SU-DHL-6 (cell line): ENCODE results near the gene RAB3C.

Experiments
- H2AFZ ChIP-seq: fragments of 200-600 bp; sonication (generic); 2 replicates; pipeline ENCODE4 v1.6.1; 2014; ENCODE audit warnings: low read depth, mild to moderate bottlenecking, moderate library complexity, mixed read lengths, antibody characterized with exemption, low read length; ENCODE audit not compliant: severe bottlenecking
- H3F3A ChIP-seq: fragments of 200-600 bp; shearing (Covaris generic); 2 replicates; pipeline ENCODE4 v1.6.0; 2016; ENCODE audit warnings: antibody characterized with exemption, mild to moderate bottlenecking; ENCODE audit not compliant: insufficient read depth
- H3K27ac ChIP-seq: fragments of 200-600 bp; sonication (generic); 2 replicates; pipeline ENCODE4 v1.5.1; 2016; ENCODE audit warnings: low read depth, mild to moderate bottlenecking, low read length, moderate library complexity, mixed read lengths
- H3K27me3 ChIP-seq: fragments of 200-600 bp; sonication (generic), shearing (Covaris generic); 2 replicates; pipeline ENCODE4 v1.6.0; 2014; ENCODE audit warnings: mild to moderate bottlenecking, low read length
- H3K36me3 ChIP-seq: fragments of 200-600 bp; sonication (generic); 2 replicates; pipeline ENCODE4 v1.6.1; 2014; ENCODE audit warnings: mild to moderate bottlenecking, low read length, mixed read lengths
- H3K4me2 ChIP-seq: fragments of 300-600, 200-600 bp; shearing (Covaris generic), sonication (generic); 2 replicates; pipeline ENCODE4 v1.6.0; 2014; ENCODE audit warnings: low read length, low read depth, mild to moderate bottlenecking; ENCODE audit not compliant: poor library complexity, severe bottlenecking
- H3K4me3 ChIP-seq: fragments of 200-600 bp; sonication (generic); 2 replicates; pipeline ENCODE4 v1.5.1; 2014; ENCODE audit warnings: antibody characterized with exemption, low read length, mild to moderate bottlenecking, mixed read lengths; ENCODE audit not compliant: insufficient read depth, poor library complexity, severe bottlenecking
- H3K79me2 ChIP-seq: fragments of 200-600 bp; sonication (generic); 2 replicates; pipeline ENCODE4 v1.6.1; 2014; ENCODE audit warnings: mild to moderate bottlenecking, low read length, moderate library complexity; ENCODE audit not compliant: insufficient read depth
- H3K9ac ChIP-seq: fragments of 200-600 bp; sonication (generic); 2 replicates; pipeline ENCODE4 v1.7.0; 2014; ENCODE audit warnings: mild to moderate bottlenecking, low read length
- H3K9me2 ChIP-seq: fragments of 200-600 bp; sonication (generic); replicated peaks from 2 replicates; pipeline ENCODE4 v1.6.1; 2014; ENCODE audit warnings: low read length; ENCODE audit not compliant: insufficient read depth
- H3K9me3 ChIP-seq: fragments of 200-600 bp; sonication (generic); 2 replicates; pipeline ENCODE4 v1.6.1; 2014; ENCODE audit warnings: low read length, mixed read lengths; ENCODE audit not compliant: insufficient read depth
- H4K20me1 ChIP-seq: fragments of 200-600 bp; sonication (generic); 2 replicates; pipeline ENCODE4 v1.6.1; 2014; ENCODE audit warnings: low read depth, mild to moderate bottlenecking, antibody characterized with exemption, low read length, moderate library complexity, mixed read lengths
- CTCF ChIP-seq: fragments of 200-600 bp; sonication (generic); IDR thresholded peaks from one replicate; pipeline ENCODE4 v1.5.1; 2017; ENCODE audit warnings: antibody characterized with exemption, mild to moderate bottlenecking, low read length, moderate library complexity; ENCODE audit not compliant: insufficient read depth, poor library complexity, severe bottlenecking
- EZH2phosphoT487 ChIP-seq: fragments of 200-600 bp; sonication (generic), shearing (Covaris generic); conservative IDR thresholded peaks from 2 replicates; pipeline ENCODE4 v1.6.1; 2018; ENCODE audit warnings: mild to moderate bottlenecking, antibody characterized with exemption, low read length, moderate library complexity, mixed read lengths

Gene RAB3C

DNA sequence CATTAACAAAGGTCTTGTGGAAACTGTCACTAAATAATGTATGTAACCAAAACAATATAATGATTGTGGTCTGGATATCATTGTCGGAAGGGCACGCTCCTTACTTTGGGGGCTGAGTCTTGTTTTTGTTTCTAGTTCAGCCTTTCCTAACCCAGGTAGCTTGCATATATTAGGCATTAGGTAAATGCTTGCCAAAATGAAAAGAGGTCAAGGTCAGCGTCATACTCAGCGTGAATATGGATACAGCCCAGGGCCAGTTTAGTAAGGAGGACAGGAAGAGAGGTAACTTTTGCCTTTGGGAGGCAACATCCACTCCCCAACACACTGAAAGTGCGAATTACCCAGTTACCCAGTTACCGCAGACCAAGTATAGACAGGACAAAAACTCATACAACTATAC is 171.4 kb downstream of the RAB3C start:
- no peak overlapping the region for H3K4me3 ChIP-seq
- H3K36me3 ChIP-seq = no peaks in the 10 kb centered on the region
- H4K20me1 ChIP-seq = no peaks in the 10 kb centered on the region
- no peaks in the 10 kb centered on the region for H3K27me3 ChIP-seq
- no peak overlapping the region for H3K27ac ChIP-seq
- no peaks in the 10 kb centered on the region for H3K9me2 ChIP-seq
- no peaks in the 10 kb centered on the region for H3F3A ChIP-seq
- no peak overlapping the region for H2AFZ ChIP-seq
- H3K4me2 ChIP-seq = no peak overlapping the region
- H3K9me3 ChIP-seq = no peaks in the 10 kb centered on the region
- no peaks in the 10 kb centered on the region for H3K79me2 ChIP-seq
- no peak overlapping the region for H3K9ac ChIP-seq
- no peak for TF ChIP-seq CTCF
- TF ChIP-seq EZH2phosphoT487 = no peak

DNA sequence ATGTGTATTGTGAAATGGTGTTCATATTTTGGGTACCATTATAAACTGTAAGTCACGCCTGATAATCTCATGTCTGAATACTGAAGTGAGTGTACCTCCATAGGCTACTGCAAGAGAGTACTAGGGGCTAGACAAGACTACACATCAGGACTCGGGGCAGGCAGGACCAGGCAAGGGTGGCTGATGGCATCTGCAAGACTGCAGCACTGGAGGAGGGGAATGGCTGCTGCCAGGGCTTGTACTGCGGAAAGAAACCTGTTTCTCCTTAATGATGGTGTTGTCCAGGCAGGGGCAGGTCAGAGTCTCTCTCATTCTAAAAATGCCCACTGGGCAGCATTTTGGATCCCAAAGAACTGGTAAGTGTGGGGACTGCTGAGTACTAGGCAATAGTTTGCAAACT is 172.5 kb downstream of the RAB3C start:
- Histone ChIP-seq H3K9ac (no peak overlapping the region), H3K4me2 (no peak overlapping the region)
- no peak for TF ChIP-seq EZH2phosphoT487
- TF ChIP-seq CTCF = no peak

GRCh38 chr5:58759745-58760144 is 176.9 kb downstream of the RAB3C start:
- Histone ChIP-seq H3K79me2 (no peaks in the 10 kb centered on the region), H3F3A (no peaks in the 10 kb centered on the region), H4K20me1 (no peaks in the 10 kb centered on the region), H2AFZ (no peak overlapping the region), H3K36me3 (no peaks in the 10 kb centered on the region), H3K4me3 (no peak overlapping the region), H3K27me3 (no peaks in the 10 kb centered on the region), H3K9me2 (no peaks in the 10 kb centered on the region), H3K4me2 (peak overlapping the region; percentile 25), H3K9me3 (no peaks in the 10 kb centered on the region), H3K9ac (no peak overlapping the region), H3K27ac (no peak overlapping the region)
- TF ChIP-seq CTCF = no peak
- no peak for TF ChIP-seq EZH2phosphoT487

More for the DNA sequence above, 172.5 kb downstream of the RAB3C start:
- Histone ChIP-seq H3K27me3 (no peaks in the 10 kb centered on the region), H2AFZ (no peak overlapping the region), H3K9me3 (no peaks in the 10 kb centered on the region), H3F3A (no peaks in the 10 kb centered on the region), H3K36me3 (no peaks in the 10 kb centered on the region), H3K79me2 (no peaks in the 10 kb centered on the region), H3K27ac (no peak overlapping the region), H3K9me2 (no peaks in the 10 kb centered on the region), H4K20me1 (no peaks in the 10 kb centered on the region), H3K4me3 (no peak overlapping the region)

- H3K27me3 ChIP-seq = no peaks in the 10 kb centered on the region
- no peaks in the 10 kb centered on the region for H3F3A ChIP-seq
- no peaks in the 10 kb centered on the region for H3K9me2 ChIP-seq
- H3K9me3 ChIP-seq = no peaks in the 10 kb centered on the region
- no peak overlapping the region for H3K27ac ChIP-seq
- H3K9ac ChIP-seq = no peak overlapping the region
- H3K4me3 ChIP-seq = no peak overlapping the region
- peak overlapping the region; percentile 25 for H3K4me2 ChIP-seq
- H3K79me2 ChIP-seq = no peaks in the 10 kb centered on the region
- H4K20me1 ChIP-seq = no peaks in the 10 kb centered on the region
- H2AFZ ChIP-seq = no peak overlapping the region
- TF ChIP-seq EZH2phosphoT487 (no peak), CTCF (no peak)
- H3K36me3 ChIP-seq = no peaks in the 10 kb centered on the region
Measured at GRCh38 chr5:58760222-58760621, 177.3 kb downstream of the RAB3C start.
